Endothelial cell of umbilical vein (primary cell): ENCODE data around the gene DNAJC6.

Experiments used
- CTCF ChIP-seq, 2 donors: IDR thresholded peaks; 1 replicate in 1 of 2; 2 replicates in 1 of 2; pipeline ENCODE4 v1.5.1; 2011; ENCODE audit warnings: low read length in 2 of 2, mild to moderate bottlenecking in 2 of 2, moderate library complexity in 2 of 2, control low read depth in 1 of 2, inconsistent platforms in 1 of 2, low read depth in 1 of 2; ENCODE audit not compliant: insufficient read depth in 1 of 2; ENCODE audit errors: extremely low read depth in 1 of 2
- EZH2 ChIP-seq: IDR thresholded peaks from 2 replicates; pipeline ENCODE4 v1.6.1; 2012; ENCODE audit warnings: borderline replicate concordance, low read depth, mild to moderate bottlenecking, moderate library complexity, low read length, inconsistent platforms; ENCODE audit not compliant: severe bottlenecking
- FOS ChIP-seq: IDR thresholded peaks from 2 replicates; pipeline ENCODE4 v1.6.1; 2011; ENCODE audit warnings: mild to moderate bottlenecking, low read length, moderate library complexity, borderline replicate concordance; ENCODE audit not compliant: insufficient read depth
- GATA2 ChIP-seq: IDR thresholded peaks from 2 replicates; pipeline ENCODE4 v1.7.0; 2011; ENCODE audit warnings: low read depth, mild to moderate bottlenecking, moderate library complexity, mixed read lengths, low read length; ENCODE audit not compliant: insufficient read length, insufficient read depth
- JUN ChIP-seq: IDR thresholded peaks from 2 replicates; pipeline ENCODE4 v1.6.1; 2011; ENCODE audit warnings: borderline replicate concordance, low read depth; ENCODE audit not compliant: insufficient read length, insufficient read depth
- MAX ChIP-seq: IDR thresholded peaks from 2 replicates; pipeline ENCODE4 v1.6.1; 2011; ENCODE audit not compliant: insufficient read depth, insufficient read length
- POLR2A ChIP-seq: IDR thresholded peaks from 2 replicates; pipeline ENCODE4 v1.6.1; 2012; ENCODE audit warnings: low read depth, mild to moderate bottlenecking, control low read depth, low read length
- POLR2AphosphoS5 ChIP-seq: IDR thresholded peaks from 2 replicates; pipeline ENCODE4 v1.6.1; 2012; ENCODE audit warnings: low read depth, mild to moderate bottlenecking, control low read depth, low read length, moderate library complexity; ENCODE audit not compliant: insufficient read depth

- TF ChIP-seq CTCF (IDR thresholded peaks at IDR 0.05; ENCODE audit: extremely low read depth in 1 of 2, insufficient read depth in 1 of 2, low read depth in 1 of 2, low read length in 2 of 2) (no peak), POLR2A (no peak), EZH2 (no peak), GATA2 (no peak), MAX (no peak), POLR2AphosphoS5 (no peak), JUN (no peak), FOS (no peak)
Observed at GRCh38 chr1:65267683-65268082, 41.7 kb upstream of the DNAJC6 start.
